Cortex of kidney (tissue), 1 donor: ENCODE results near the gene BMP7.
"Not testable (repeated sequence)": the region's sequence is repeated elsewhere in the genome, so short reads cannot be mapped to it uniquely, and the experiment has no call there.

Source experiments
- DNase-seq: peaks from one replicate; lab custom pipeline; 2025; lab: John Stamatoyannopoulos, UW

The BMP7 gene

DNA sequence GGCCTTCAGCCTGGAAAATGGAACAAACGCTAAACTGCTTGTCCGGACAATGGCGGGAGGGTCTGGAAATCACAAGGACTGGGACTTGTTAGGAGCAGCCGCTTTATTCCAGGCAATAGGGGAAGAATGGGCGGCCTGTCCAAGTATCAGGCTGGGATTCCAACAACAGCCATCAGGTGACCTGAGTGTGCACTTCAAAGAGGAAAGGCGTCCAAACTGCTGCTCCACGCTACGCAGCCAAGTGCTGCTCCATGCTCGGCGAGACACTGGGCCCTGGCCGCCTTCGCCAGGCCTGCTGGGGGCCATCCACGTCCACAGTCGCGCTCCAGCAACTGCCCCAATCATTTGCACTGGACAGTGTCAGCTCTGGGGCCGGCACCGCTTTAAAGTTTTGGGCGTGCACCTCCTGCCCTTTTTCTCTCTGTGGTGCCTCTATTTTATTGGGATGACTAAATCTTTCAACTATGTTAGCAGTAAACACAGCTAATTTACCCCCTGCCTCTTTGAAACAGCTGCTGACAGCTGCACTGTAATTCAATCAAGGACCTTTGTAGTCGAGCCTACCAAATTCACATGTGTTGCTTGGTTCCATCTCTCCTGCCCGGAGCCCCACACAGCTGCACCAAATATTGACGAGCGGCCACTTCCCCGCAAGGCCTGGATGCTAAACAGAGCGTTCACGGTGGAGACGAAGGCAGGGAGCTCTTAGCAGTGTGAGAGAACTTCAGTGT, 98.3 kb downstream of the BMP7 start:
- DNase-seq = no peak

DNA sequence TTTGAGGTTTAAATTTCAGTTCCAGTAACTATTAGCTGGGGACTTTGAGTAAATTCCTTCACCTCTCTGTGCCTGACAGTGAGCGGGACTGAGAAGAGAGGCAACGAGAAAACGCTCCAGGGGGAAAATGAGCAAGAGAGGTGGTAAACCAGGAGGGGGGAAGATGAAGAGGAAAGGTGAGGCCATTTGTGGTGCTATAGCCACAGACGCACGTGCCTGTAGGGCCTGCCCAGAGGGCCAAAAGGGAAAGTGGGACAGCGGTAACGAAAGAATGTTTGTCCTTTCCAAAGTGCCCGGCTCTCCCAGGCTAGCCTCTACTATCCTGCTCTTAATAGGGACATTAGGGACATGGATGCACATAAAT, 99.2 kb downstream of the BMP7 start:
- DNase-seq = no peak

DNA sequence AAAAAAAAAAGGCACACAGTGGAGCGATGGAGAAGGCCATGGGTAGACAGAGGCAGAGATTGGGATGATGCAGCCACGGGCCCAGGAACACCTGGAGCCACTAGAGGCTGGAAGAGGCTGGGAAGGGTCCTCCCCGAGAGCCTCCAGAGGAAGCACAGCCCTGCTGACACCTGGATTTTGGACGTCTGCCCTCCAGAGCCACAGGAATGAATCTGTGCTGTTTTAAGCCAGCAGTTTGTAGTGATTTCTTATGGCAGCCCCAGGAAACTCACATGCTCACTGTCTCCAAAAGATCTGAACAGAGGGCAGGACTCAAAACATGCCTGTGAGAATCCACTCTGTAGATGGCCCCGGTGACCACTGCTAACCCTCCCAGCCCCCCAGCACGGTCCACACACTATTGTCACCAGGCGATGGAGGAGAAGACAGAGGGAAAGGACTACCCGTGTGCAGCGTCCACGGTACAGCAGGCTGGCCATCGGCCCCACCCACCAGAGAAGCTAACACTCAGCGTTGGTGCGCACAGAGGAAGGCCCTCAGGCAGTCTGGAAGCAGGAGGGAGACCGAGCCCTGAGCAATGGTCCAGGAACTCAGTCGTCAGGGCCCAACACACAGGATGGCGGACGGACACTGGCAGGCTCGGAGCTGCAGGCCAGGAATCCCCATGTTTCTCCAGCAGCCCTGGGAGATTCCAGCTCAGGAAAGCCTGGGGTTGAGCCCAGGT, 99.7 kb downstream of the BMP7 start:
- DNase-seq = no peak

DNA sequence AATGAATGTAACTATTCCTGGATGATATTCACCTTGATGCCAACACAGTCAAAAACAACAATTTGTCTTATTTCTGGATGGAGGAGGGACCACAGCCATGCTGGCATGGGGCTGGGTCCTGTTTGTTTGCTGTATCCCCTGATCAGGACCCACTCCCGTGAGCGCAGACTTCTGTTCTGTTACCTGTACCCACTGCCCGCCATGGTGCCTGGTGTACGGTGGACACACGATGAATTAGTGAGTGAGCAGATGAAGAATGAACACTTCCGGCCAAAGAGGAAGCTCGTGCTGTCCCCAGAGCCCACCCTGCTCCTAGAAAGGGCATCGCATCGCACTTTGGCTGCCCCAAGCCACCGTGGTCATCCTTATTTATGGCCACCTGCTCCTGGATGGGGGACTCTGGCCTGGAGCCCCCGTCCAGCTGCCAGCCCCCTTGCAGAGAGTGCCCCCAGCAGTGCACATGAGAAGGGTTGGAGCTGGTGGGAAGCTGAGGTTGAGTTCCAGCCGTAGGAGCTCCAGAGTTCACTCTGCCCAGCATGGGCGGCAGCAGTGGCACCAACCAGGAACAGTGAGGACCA, 100.9 kb downstream of the BMP7 start:
- DNase-seq = no peak

DNA sequence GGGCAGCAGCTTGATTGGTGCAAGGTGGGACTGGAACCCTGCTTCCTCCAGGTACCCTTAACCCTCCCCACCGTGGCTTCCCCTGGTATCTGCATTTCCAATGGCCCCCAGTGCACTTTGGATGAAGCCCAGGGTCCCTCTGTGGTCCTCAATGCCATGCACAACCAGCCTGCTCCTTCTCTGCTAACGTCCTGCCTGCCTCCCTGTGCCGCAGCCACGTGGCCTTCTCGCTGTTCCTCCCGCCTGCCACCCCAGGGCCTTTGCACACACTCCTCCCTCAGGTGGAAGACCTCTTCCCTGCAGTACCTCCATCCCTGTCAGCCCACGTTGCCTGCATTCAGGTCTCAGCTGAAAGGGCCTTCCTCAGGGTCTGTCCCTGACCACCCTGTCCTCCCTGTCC, 101.6 kb downstream of the BMP7 start:
- DNase-seq = no peak

DNA sequence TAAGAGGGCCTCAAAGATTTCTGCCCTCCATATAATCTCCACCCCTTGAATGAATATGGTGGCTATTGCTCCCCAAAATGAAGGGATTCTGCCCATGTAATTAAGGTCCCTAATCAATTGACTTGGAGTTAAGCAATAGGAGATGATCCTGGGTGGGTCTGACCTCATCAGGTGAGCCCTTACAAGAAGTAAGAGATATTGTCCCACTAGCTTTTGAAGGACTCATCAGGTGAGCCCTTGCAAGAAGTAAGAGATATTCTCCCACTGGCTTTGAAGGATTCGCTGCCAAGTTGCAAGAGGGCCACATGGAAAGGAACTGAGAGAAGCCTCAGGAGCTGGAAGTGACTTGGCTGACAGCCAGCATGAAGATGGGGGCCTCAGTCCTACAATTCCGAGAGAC, 103.4 kb downstream of the BMP7 start:
- no peak for DNase-seq

DNA sequence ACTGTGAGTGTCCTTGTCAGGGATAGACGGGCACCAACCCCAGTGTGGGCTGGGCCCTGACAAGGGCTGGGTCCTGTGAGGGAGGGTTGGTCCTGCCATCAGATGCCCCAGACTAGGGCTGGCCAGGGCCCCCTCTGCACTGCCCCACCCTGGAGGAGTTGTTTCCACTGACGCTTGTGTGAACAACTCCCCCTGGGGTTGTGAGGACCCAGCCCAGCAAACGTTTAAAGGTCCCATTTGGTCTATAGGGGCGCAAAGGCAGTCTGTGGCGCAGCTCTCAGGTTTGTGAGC, 104.1 kb downstream of the BMP7 start:
- DNase-seq = no peak

DNA sequence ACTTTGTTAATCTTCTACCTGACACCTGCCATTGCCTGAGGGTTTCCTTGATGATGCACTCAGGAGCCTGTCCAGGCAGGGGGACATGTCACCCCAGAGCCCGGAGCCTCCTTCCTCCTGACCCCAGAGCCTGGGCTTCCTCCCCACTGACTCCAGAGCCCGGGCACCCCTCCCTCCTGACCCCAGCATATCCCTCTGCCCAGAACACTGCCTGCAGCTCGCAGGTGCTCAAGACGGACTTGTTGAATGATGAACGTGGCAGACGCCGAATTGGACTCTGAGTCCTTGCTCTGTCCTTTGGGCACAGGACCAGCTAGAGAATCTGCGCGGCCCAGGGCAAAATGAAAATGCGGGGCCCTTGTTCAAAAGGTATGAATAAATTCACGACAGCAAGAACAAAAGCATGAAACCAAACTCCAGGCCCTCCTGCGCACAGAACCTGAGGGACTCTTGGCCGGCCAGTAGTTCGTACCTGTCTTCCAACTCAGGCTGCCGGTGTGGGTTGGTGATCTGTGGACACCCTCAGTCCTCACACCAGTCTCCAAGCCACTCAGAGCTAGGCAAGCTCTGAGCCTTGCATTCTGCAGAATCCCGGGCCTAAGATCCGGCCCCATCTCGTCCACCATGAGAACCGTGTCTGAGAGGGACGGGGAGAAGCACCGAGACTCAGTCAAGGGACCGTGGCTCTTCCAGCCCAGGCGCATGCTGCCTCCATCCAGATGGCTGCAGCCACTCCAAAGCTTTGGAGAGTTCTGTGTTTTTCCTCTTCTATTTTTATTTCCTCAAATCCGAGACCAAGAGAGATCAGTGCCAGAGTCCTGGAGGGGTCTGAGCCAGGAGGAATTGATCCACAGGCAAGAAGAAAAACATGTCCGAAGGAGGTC, 104.7 kb downstream of the BMP7 start:
- DNase-seq = no peak

DNA sequence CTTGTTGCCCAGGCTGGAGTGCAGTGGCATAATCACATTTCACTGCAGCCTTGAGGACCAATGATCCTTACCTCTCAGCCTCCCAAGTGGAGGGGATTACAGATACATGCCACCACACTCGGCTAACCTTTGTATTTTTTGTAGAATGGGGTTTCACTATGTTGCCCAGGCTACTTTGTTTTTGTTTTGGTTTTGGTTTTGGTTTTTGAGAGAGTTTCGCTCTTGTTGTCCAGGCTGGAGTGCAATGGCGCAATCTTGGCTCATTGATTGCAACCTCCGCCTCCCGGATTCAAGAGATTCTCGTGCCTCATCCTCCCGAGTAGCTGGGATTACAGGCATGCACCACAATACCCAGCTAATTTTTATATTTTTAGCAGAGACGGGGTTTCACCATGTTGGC, 105.5 kb downstream of the BMP7 start:
- DNase-seq = no peak

DNA sequence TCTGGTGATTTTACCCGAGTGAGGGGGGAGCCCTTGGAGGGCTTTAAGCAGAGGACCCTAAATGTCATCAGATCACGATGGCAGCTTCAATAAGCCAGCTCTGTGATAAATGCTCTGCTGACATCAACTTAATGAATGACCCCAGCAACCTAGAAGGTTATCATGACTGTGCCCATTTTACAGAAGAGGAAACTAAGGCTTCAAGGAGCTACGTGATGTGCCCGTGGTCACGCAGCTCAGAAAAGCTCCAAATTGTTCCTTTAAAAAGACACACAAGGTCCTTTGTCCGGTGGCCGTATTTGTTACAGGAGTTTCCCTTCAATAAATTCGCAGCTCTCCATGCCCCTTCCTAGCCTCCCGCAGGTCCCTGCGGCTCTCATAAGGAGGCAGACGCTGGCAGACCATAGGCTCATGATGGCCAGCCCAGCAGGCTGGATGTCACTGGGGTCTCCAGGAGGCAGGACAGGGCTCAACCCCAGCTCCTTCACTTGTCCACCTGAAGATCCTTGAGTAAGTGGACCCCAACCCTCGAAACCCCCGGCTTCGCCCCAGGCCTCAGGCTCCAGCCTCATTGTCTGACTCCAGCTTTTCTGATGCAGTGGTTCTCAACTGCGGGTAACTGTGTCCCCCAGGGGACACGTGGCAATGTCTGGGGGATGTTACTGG, 106.4 kb downstream of the BMP7 start:
- no peak for DNase-seq

DNA sequence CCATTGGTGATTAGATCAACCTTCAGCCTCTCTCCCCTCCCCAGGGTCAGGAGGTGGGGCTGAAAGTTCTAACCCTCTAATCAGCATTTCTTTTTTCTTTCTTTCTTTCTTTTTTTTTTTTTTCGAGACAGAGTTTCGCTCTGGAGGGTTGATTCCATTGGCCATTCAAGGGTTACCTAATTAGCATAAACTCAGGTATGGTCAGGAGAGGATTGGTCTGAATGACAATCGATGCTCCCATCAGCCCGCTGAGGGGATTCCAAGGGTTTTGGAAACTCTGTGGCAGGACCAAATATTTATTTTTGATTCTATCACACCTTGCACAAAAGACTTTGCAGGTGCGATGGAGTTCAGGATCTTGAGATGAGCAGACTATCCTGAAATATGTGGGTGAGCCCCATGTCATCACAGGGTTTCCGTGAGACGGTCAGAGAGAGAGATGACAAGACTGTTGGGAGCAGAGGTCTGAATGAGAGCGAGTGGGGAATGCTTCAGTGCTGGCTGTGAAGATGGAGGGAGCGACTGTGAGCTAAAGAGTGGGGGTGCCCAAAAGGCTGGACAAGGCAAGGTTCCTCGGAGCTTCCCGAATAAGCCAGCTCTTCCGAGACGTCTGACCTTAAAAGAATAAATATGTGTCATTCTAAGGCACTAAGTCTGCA, 107.1 kb downstream of the BMP7 start:
- DNase-seq = no peak

DNA sequence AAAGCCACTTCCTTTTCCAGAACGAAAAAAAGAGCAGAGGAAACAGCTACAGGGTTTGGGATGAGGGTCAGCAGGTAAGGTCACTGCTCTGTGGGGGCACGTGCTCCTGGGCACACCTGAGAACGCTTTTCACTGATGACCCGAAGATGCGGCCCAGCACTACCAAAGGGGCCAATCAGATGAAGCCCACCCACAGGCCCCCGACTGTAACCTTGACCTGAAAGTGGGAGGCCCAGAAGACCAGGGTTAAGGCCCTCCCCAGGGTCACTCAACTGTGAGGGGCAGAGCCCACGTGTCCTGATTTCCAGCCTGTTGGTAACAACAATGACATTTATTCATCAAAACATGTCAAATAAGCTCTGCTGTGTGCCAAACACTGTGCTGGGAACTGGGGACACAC, 108.0 kb downstream of the BMP7 start:
- no peak for DNase-seq

DNA sequence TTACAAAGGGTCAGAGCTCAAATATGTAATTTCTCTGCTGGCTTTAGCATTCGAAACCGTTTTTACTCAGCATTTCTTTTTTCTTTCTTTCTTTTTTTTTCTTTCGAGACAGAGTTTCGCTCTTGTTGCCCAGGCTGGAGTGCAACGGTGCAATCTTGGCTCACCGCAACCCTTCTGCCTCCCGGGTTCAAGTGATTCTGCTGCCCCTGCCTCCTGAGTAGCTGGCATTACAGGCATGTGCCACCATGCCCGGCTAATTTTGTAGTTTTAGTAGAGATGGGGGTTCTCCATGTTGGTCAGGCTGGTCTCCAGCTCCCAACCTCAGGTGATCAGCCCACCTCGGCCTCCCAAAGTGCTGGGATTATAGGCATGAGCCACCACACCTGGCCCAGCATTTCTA, 108.7 kb downstream of the BMP7 start:
- DNase-seq = not testable (repeated sequence)

DNA sequence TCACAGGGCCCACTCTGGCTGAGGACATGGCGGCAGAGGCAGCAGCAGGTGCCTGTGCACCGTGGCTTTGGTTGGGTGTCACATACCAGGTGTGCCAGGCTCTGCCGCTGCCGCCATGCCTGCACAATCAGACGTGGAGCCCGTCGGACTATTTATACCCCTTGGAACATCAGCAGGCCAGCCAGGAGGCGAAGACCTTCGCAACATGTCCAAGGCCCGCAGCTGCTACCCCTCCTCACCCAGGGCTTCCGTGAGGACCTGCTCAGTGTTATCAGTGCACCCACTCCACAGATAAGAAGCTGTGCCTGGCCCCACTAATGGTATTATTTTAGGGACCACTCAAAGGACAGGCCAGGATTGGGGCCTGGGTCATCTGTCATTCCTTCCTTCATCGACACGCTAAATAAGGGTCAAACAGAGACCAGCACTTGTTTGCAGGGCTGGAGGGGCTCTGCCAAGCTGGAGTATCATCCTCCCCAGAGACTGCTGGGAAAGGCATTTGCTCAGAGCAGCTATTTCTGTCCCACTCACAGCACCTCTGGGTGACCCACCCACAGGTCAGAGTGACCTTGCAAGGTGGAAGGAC, 109.2 kb downstream of the BMP7 start:
- DNase-seq = no peak

DNA sequence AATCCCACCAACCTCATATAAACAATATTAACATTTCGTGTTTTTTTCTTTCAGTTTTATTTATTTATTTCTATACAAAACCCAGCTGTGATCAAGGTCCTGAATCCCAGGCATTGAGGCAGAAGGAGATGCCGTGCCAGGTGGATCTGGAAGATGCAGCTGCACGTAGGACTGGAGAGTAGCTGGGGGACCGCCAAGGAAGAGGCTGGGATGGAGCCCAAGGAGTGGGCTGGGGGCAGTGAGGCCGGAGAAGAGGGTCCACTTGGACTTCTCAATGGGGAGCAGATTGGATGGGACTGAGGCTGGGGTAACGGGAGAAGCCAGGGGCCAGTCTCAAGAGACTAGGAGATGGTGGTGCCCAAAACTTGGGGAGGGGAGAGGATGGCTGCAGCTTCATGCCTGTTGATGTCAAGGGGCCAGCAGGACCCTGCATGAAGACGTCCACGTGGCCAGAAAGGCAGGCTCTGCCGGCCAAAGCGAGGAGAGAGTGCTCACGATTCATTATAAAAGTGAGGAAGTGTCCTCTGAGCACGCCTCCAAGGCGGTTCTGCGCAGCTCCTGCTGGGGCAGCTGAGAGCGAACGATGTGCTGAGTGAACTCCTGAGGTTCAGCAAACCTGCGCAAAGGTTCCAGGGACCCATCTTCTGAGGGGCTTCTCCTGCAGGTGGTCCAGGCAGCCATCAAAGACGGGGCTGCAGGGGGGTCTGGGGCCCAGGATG, 110.3 kb downstream of the BMP7 start:
- no peak for DNase-seq

DNA sequence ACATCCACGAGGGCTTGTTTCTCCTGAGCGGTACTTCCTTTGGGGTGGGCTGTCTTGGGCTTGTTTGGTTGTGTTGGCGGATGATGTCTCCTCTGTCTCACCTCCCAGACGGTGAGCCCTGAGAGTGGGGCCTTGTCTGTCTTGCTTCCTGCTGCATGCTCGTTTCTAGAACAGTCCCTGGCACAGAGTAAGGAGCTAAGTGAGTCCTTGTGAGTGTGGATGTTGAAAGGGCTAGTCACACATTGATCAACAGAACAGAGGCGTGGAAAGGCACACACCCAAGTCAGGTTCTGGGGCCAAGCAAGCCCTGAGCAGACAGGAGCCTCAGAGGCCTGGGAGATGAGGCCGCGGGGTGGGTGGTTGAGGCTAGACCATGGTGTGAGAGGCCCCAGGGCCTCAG, 111.0 kb downstream of the BMP7 start:
- no peak for DNase-seq

DNA sequence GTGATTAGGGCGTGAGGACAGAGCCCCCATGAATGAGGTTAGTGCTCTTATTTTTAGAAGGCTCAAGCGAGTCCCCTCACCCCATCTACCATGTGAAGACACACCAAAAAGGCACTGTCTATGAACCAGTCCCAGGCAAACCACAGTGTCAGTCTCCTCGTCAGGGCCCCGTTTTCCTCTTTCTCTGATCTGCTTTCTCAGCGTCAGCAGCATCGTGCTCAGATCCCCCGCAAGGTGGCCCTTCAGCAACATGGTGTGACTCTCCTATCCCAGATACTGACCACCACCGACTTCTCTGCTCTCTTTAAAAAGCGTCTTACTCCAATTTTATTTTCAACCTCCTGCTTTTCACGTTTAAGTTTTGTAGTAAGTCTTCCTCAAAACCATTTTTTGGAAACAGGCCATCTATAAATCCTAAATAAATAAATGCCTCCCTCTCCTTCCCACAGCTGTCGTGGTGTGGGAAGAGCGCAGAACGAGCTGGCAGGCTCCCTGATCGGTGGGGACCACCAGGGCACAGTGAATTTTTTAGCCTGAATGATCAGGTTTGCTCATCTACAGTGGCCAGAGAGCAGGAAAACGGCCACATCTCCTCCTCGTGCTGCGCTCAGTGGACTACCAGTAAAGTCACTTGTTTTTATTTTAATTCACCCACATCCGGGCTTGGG, 113.1 kb downstream of the BMP7 start:
- no peak for DNase-seq

DNA sequence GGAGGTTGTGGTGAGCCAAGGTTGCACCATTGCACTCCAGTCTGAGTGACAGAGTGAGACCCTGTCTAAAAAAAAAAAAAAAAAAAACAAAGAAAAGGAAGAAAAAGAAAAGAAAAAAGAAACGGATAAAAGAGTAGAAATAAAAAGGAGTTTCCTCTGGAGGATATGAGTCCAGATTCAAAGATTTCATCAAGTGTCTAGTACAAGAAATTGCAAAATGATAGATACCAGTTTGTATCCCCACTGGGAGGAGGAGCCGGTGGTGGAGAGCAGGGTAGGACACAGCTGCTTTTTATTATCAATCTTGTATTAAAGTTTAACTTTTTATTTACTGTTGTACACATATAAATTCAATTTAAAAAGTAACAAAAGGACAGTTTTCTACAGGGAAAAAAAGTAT, 113.9 kb downstream of the BMP7 start:
- no peak for DNase-seq

DNA sequence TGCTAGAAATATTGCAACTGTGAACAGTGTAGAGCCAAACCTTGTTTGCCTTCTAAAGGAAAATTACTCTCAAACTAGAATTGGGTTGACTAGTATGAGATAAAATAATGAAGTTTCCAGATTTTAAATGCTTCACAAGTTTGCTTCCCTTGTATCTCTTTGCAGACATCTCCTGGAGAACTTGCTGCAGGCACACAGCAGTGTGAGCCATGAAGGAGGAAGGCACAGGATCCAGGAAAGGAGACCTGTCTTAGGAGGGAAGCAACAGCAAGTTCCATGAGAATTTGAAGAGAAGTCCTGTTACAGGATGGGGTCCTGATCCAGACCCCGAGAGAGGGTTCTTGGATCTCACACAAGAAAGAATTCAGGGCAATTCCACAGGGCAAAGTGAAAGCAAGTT, 115.9 kb downstream of the BMP7 start:
- DNase-seq = no peak

DNA sequence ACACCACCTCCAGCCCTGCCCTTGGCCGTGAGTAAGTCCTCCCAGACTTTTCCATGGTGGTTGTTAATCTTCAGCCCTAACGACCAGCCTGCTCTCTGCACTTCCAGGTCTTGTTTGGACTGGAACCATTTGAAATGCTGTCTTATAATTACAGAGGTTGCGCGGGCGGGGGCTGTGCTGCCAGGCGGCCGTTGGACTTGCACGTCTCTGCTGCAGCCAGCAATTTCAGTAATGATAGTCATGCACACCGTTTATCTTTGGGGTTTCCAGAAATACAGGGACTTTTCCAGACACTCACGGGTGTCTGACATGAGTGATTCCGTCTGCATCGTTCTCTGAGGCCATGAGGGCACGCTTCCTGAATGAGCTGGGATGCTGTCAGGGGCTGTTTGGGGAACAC, 118.2 kb downstream of the BMP7 start:
- no peak for DNase-seq
